CD4-positive, alpha-beta T cell (primary cell): ENCODE measurements around the gene MAP2K2. TPM values are rescaled to one million over a fixed set of nuclear protein-coding genes. Genes with fewer than 3 reads are reported as not detected.

Experiments
- ATAC-seq: fragments of 200-7000 bp; cut with Tn5 transposase; one replicate; pipeline ENCODE4 v1.10.0; 2022; ENCODE audit warnings: mild to moderate bottlenecking; ENCODE audit not compliant: poor library complexity
- CTCF ChIA-PET: fragments of 350-600 bp; sonication (Branson Sonifier 250); formaldehyde crosslinking; loops from one replicate; lab custom pipeline; 2021; ENCODE audit warnings: antibody characterized with exemption, inconsistent platforms; lab: Charles Lee
- POLR2A ChIA-PET: fragments of 350-600 bp; sonication (Branson Sonifier 250); formaldehyde crosslinking; loops from one replicate; lab custom pipeline; 2021; ENCODE audit warnings: antibody characterized with exemption, inconsistent platforms; lab: Charles Lee
- DNase-seq, 14 experiments: peaks; one replicate each; pipeline ENCODE4 v3.0.0-alpha.2; 2013 to 2020; ENCODE audit warnings: mixed read lengths in 2 of 14
- H3K27ac ChIP-seq, 2 donors: one replicate each; pipeline versions ENCODE4 v1.5.1 to v1.7.0; 2013; ENCODE audit warnings: low read length in 2 of 2, low read depth in 1 of 2, mild to moderate bottlenecking in 1 of 2
- H3K27me3 ChIP-seq, 2 experiments: 1 replicate in 1 of 2; 2 replicates in 1 of 2; pipeline versions ENCODE4 v1.6.1 to v1.7.0; 2013; ENCODE audit warnings: low read length in 2 of 2, control low read depth in 1 of 2, mild to moderate bottlenecking in 1 of 2, moderate library complexity in 1 of 2; ENCODE audit not compliant: insufficient read depth in 2 of 2, control insufficient read depth in 1 of 2
- H3K36me3 ChIP-seq: one replicate; pipeline ENCODE4 v1.6.1; 2013; ENCODE audit warnings: low read length, control low read depth; ENCODE audit not compliant: insufficient read depth
- H3K4me1 ChIP-seq: one replicate; pipeline ENCODE4 v1.6.1; 2013; ENCODE audit warnings: low read length, control low read depth; ENCODE audit not compliant: insufficient read depth
- H3K4me3 ChIP-seq: one replicate; pipeline ENCODE4 v1.5.1; 2013; ENCODE audit warnings: mild to moderate bottlenecking, low read length, moderate library complexity
- H3K9me3 ChIP-seq, 2 experiments: 1 replicate in 1 of 2; 2 replicates in 1 of 2; pipeline versions ENCODE4 v1.6.1 to v1.7.0; 2013; ENCODE audit warnings: low read length in 2 of 2, mild to moderate bottlenecking in 2 of 2, control low read depth in 1 of 2, moderate library complexity in 1 of 2; ENCODE audit not compliant: control insufficient read depth in 1 of 2, insufficient read depth in 1 of 2
- H3K27ac Mint-ChIP-seq: one replicate; pipeline ENCODE4 v1.8.0; 2020; ENCODE audit warnings: mixed read lengths
- H3K27me3 Mint-ChIP-seq: one replicate; pipeline ENCODE4 v1.8.0; 2021; ENCODE audit warnings: mixed read lengths
- H3K36me3 Mint-ChIP-seq: one replicate; pipeline ENCODE4 v1.8.0; 2021; ENCODE audit warnings: low read depth, mixed read lengths
- H3K4me1 Mint-ChIP-seq: one replicate; pipeline ENCODE4 v1.8.0; 2021; ENCODE audit warnings: low read depth, mixed read lengths
- H3K4me3 Mint-ChIP-seq: one replicate; pipeline ENCODE4 v1.8.0; 2020; ENCODE audit warnings: mild to moderate bottlenecking, mixed read lengths
- H3K9me3 Mint-ChIP-seq: one replicate; pipeline ENCODE4 v1.8.0; 2020; ENCODE audit warnings: mixed read lengths
- CTCF ChIP-seq: fragments of 200-600 bp; IDR thresholded peaks from one replicate; pipeline ENCODE4 v1.8.0; 2022; ENCODE audit warnings: antibody characterized with exemption, mild to moderate bottlenecking
- intact Hi-C, 2 experiments: fragments of 100-400 bp; cut with DNase I in 1 of 2; cut with micrococcal nuclease in 1 of 2; formaldehyde crosslinking; loops; one replicate each; pipeline versions ENCODE4 v1.15.1 to v1.9.0; 2023 to 2025; cut with DNase I, micrococcal nuclease
- total RNA-seq, 174 experiments: library from RNA in 2 of 174; stranded (reverse) in 2 of 174; gene quantifications; one replicate each; pipeline ENCODE4 v1.2.3 and lab custom pipeline; 2021 to 2026

Gene MAP2K2
- total RNA-seq, 2 experiments from 2014 or later, result 72.7 to 77.6 TPM

- no peak for TF ChIP-seq CTCF
- ATAC-seq (no peak), DNase-seq (no peak)
- Mint-ChIP-seq H3K4me3 (no peak overlapping the region), H3K27ac (no peak overlapping the region), H3K4me1 (no peaks in the 10 kb centered on the region), H3K36me3 (no peaks in the 10 kb centered on the region), H3K27me3 (peaks cover under 1% of the 10 kb centered on the region), H3K9me3 (no peaks in the 10 kb centered on the region)
- H3K9me3 ChIP-seq, result no peaks in the 10 kb centered on the region
- no peaks in the 10 kb centered on the region for H3K36me3 ChIP-seq
- no peak overlapping the region for H3K27ac ChIP-seq
- no peak overlapping the region for H3K4me3 ChIP-seq
- H3K27me3 ChIP-seq, result peaks cover 0 to 2% of the 10 kb centered on the region in 2 experiments
- intact Hi-C loops, result no loop called here
- POLR2A ChIA-PET, result no interaction called here
- CTCF ChIA-PET, result interaction anchor here (0.8 to 2.0 kb wide), 2 partner anchors 15 kb away, joined by 5 read pairs; no protein-coding TSS in a partner anchor
- peaks cover 8% of the 10 kb centered on the region for H3K4me1 ChIP-seq
These were observed 30.8 kb upstream of the MAP2K2 start for GRCh38 chr19:4154571-4155312.

GRCh38 chr19:4152241-4152998, 28.5 kb upstream of the MAP2K2 start:
- peaks cover 0 to 2% of the 10 kb centered on the region in 2 experiments for H3K27me3 ChIP-seq
- H3K4me1 Mint-ChIP-seq, result no peaks in the 10 kb centered on the region
- DNase-seq (no peak), ATAC-seq (no peak)
- intact Hi-C loops, result no loop called here
- ChIA-PET POLR2A (no interaction called here), CTCF (interaction anchor here (2.0 kb wide), 1 partner anchor 12 kb away, joined by 5 read pairs; no protein-coding TSS in a partner anchor)
- peaks cover 5% of the 10 kb centered on the region for H3K27me3 Mint-ChIP-seq
- H3K9me3 Mint-ChIP-seq, result no peaks in the 10 kb centered on the region
- peaks cover 8% of the 10 kb centered on the region for H3K4me1 ChIP-seq
- H3K36me3 Mint-ChIP-seq, result no peaks in the 10 kb centered on the region
- no peaks in the 10 kb centered on the region for H3K9me3 ChIP-seq
- H3K4me3 ChIP-seq, result no peak overlapping the region
- H3K27ac Mint-ChIP-seq, result no peak overlapping the region
- no peak overlapping the region for H3K4me3 Mint-ChIP-seq
- no peak overlapping the region for H3K27ac ChIP-seq
- no peaks in the 10 kb centered on the region for H3K36me3 ChIP-seq
- TF ChIP-seq CTCF, result no peak

GRCh38 chr19:4151623-4152022, 27.7 kb upstream of the MAP2K2 start:
- ATAC-seq, result no peak
- no peak overlapping the region for H3K27ac Mint-ChIP-seq
- DNase-seq, result no peak
- H3K27me3 Mint-ChIP-seq, result peaks cover 5% of the 10 kb centered on the region
- Histone ChIP-seq H3K27me3 (peaks cover 0 to 2% of the 10 kb centered on the region in 2 experiments), H3K9me3 (no peaks in the 10 kb centered on the region), H3K27ac (no peak overlapping the region), H3K4me3 (no peak overlapping the region), H3K4me1 (peaks cover 8% of the 10 kb centered on the region), H3K36me3 (no peaks in the 10 kb centered on the region)
- no peaks in the 10 kb centered on the region for H3K36me3 Mint-ChIP-seq
- CTCF ChIA-PET, result no interaction called here
- H3K4me3 Mint-ChIP-seq, result no peak overlapping the region
- H3K4me1 Mint-ChIP-seq, result no peaks in the 10 kb centered on the region
- intact Hi-C loops, result no loop called here
- TF ChIP-seq CTCF, result no peak
- POLR2A ChIA-PET, result no interaction called here
- no peaks in the 10 kb centered on the region for H3K9me3 Mint-ChIP-seq
